Fibroblast of lung (primary cell): Measurements from ENCODE around the gene PLA2G2C.

ENCODE experiments used
- CTCF ChIP-seq, 2 donors: IDR thresholded peaks in 1 of 2; conservative IDR thresholded peaks in 1 of 2; 1 replicate in 1 of 2; 2 replicates in 1 of 2; pipeline ENCODE4 v1.5.1; 2011 to 2012; ENCODE audit warnings: low read length in 2 of 2, control low read depth in 1 of 2, inconsistent platforms in 1 of 2, low read depth in 1 of 2, mild to moderate bottlenecking in 1 of 2
- EZH2 ChIP-seq: IDR thresholded peaks from 2 replicates; pipeline ENCODE4 v1.5.1; 2012; ENCODE audit warnings: low read length, control low read depth, mild to moderate bottlenecking; ENCODE audit errors: missing control alignments

- TF ChIP-seq EZH2 = no peak
- no peak for TF ChIP-seq CTCF (conservative IDR thresholded peaks at IDR 0.05 in 1 of 2, IDR thresholded peaks at IDR 0.05 in 1 of 2; ENCODE audit: low read depth in 1 of 2, low read length in 2 of 2)
Observed at GRCh38 chr1:20192364-20192763, 6.0 kb upstream of the PLA2G2C start.
